GM21737 (cell line): Measurements from ENCODE around the gene SPOCD1.

Experiments used
- ATAC-seq: cut with Tn5 transposase; IDR thresholded peaks from one replicate; pipeline ENCODE4 v1.9.1; 2021; ENCODE audit warnings: mild to moderate bottlenecking, moderate library complexity; ENCODE audit not compliant: unreplicated experiment

SPOCD1 gene

DNA sequence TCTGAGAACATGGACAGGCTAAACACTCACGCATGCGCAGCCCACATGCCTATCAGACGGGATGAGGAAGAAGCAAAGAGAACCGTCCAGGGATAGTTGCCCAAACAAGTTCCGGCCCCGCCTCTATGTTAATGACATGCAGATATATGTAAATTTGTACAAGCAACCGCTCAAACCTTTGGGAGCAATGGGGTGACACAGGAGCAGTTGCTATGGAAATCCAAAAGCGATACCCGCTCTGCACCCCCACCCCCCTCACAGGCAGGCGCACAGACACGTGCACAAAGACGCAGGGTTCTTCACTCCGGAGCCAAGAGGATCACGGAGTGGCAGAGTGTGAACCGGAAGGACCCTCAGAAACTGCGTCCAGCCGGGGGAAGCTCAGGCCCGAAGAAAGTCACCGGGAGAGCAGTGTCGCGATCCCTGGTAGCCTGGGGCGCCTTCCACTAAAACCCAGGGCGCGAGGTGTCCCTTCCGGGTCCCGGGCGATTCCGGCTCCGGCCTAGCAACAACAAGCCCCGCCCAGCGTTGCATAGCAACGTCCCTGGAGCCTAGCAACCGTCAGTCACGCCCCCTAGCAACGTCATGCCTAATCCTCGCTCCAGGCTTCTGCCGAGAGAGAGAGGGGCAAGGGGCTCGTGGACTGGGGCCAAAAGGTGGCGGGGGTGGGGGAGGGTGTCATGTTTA is 27.5 kb downstream of the SPOCD1 start:
- peak; percentile 62 for ATAC-seq

DNA sequence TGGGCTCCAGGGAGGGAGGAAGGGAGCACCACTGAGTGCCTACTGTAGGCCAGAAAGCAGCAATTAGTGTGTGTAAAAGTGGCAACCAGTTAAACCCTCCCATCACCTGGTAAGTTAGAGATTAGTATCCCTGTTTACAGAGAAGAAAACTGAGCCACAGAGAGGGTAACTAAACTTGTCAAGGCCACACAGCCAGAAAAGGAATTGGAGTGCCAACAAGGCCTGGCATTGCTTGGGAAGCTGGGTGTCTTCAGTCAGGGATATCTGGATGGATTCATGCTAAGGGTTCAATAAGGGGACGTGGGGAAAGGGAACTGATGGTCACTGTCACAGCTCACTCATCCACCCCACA is 28.1 kb downstream of the SPOCD1 start:
- ATAC-seq = no peak

DNA sequence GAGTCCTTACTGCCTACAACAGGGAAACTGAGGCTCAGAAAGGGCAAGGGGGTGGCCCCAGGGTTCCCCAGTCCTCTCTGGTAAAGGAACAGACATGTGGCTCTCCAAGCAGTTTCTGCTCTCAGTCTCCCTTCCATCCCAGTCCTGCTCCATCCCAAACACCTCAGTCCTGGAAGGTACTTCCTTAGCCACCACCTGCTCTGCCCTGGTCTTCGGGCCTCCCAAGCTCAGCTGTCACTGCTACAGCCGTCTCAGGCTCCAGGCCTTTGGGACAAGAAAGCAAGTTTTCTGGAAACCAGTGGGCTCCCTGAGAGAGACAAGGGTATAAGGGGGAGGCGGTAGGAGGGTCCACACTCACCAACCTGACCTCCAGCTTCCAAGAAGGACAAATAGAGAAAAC is 28.6 kb downstream of the SPOCD1 start:
- ATAC-seq = no peak

DNA sequence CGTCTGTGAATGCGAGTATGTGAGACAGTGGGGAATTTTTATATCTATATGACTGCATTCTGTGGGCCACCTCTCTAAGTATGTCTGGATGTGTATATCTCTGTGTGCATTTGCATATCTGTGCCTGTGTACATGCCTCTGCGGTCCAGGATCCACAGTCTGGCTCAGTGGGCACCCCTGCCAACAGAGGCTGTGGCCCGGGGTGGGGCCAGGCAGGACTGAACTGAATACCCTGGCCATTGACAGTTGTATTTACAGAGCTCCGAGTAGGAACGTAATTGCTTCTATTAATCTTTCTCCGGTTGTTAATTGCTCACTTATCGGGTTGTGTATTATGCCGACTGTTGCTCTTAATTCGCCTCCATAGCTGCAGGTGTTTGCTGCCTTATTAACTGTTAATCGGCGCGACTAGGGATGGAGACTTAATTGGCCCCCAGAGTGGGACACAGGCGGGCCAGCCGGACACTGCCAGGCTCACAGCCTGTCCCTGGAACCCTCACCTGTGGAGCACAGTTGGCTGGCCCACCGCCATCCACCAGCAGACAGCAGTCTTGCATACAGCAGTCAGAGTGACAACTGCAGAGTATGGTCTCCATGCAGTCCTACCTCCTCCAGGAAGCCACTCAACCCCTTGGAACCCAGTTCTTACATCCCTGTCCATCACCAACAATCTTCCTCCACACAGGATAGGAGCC is 29.3 kb downstream of the SPOCD1 start:
- ATAC-seq = no peak

DNA sequence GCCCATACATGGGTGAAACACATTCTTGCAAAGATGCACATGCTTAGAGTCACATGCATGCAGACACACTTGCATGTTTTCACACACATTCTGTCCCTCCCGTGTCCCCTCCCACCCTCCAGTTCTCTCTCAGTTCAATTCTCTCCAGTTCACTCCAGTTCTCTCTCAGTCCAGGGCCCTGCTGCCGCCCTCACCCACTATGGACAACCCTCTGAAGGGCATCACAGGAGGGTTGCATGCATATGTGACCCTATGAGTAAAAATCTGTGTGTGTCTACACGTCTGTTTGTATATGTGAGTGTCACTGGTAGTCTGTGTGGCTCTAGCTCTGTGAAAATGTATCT is 29.9 kb downstream of the SPOCD1 start:
- ATAC-seq = no peak

DNA sequence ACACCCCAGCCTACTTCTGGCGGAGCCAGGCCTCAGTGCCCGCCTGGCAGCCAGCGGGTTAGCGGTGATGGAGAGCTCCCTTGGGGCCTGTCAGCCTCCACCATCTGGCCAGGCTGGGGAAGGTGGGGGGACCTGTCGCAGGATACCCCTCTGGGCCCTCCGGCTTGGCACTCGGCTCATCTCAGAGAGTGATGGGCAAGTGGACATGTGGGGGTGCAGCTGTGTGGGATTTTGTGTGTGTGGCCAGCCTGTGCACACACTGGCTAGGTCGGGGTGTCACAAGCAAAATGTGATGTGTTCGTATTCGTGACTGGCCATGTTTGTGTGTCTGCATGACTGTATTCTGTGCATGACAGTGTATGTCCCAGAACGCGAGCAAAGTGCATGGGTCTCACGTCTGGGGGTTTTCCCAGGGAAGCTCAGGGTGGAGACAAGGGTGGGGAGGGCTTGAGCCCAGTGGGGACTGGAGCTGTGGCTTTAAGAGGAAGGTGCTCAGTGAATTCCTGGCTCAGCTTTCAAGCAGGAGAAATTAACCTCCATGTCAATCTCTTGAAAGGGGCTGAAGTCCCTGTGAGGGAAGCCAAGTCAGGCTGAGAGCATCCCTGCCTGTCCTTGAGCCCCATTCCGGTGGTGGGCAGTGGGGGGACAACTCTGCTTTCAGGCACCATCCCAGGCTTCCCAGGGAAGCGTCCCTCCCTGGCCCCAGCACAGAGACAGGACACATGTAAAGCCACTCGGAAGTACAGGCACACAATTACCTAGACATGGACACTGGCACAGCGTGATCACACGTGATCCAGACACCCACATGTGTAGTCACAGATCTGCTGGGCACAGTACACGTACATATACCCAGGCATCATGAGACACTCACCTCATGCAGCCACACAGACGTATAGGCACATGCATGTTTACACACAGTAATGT is 30.5 kb downstream of the SPOCD1 start:
- no peak for ATAC-seq

DNA sequence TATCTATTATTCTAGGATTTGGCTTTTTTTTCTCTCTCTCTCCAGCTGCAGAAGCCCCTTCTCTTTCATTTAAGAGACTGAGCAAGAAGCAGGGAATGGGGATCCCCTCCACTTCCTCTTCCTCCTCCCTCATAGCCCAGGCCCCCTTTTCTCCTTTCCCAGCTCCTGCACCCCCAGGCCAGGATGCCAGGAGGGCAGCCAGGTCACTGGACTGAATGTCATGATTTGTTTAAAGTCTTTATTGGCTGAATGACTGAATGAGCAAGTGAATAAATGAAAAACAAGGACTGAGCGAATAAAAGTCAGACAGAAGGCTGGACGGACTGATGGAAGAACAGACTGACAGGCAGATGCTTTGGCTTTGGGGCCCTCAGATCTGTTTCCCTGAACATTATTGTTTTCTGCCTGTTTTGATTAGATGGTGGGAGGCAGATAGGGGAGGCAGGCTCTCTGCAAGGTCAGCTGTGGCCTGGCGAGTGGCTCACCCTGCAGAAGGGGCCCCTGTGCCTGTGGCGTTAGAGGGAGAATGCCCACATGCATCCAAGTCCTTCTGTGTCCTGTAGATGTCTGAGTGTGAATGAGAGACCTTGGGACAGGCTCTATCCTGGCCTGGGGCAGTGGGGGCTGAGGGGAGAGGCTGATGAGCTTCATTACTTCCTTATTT is 31.3 kb downstream of the SPOCD1 start:
- no peak for ATAC-seq

DNA sequence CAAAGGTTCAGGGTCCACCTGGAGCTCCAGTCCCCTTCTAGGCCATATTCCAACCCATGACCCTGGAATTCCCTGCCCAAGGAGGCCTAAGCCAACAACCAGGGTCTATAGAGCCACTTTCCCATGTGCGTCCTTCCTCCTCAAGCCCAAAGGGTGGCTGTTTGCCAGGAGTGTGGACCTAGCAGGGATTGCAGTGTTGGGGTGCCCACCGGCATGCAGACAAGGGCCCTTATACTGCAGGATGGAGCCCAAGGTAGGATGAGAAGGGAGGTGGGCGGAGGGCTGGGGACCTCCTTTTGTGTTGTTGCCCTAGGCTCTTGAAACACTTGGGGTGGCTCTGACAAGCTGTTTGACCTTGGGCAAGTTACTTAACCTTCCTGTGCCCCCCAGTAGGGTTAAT is 32.0 kb downstream of the SPOCD1 start:
- ATAC-seq = no peak

DNA sequence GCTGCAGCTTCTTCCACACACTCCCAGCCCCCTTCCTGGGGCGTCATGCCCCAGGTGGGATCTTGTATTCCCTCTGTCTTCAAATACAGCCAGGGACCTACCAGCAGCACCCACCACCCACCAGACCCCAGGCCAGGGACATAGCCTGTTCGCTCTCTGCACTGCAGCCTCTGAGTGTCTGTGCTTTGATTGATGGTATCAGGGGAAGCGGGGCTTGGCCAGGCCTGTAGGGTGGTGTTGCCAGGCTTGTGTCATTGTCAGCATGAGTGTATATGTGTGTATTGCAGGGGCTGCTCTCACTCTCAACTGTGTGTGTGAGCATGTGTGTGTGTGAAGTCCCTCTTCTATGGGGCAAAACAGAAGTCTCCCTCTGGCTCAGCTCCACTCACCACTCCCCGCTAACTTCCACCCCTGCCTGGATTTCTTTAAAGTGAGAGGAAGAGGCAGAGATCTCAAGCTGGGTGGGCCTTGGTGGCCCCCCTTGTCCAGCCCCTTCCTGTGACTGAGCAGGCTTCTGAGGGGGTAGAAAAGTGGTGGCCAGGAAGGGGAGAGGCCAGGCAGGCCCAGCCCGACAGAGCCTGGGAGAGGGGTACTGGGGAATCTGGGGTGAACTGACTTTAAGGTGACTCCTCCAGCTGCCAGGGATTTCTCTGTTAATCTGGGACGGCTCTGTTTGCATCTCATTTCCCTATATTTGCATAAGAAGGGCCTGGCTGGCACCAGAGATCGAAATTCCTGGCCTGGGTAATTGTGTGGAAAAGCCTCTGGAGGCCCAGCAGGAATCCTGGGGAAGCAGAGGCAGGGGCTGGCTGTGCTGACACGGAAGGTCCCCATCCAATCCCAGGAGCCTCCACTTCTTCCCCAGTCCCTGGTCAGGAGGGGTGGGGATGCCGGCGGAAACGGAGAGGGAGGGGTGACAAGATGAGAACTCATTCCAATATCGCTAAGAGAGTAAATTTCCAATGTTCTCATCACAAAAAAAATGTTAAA is 33.1 kb downstream of the SPOCD1 start:
- no peak for ATAC-seq

DNA sequence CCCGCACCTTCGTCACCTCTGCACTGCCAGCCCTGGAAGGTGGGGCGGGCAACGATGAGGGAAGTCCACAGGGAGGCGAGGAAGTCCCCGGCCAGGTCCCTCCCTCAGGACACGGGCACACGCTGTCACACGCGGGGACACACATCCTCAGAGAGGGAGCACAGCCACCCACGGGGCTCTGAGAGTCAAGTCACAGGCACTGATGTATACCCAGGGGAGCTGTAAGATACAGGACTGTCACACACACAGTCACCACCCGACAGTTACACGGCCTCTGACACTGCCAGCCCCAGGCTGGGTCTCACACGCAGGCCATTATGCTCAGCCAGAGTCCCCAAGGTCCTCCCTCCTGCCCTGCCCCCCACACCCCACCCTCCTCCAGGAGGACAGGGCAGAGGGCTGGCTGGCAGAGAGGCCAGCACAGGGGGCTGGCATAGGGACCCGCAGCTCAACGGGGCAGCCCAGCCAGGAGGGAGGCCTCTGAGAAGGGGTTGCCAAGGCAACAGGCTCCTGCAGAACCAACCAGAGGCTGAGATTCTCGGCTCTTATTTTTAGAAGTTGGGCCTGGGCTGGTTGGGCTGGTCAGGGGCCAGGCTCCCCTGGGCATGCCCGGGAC is 34.0 kb downstream of the SPOCD1 start:
- ATAC-seq = no peak

DNA sequence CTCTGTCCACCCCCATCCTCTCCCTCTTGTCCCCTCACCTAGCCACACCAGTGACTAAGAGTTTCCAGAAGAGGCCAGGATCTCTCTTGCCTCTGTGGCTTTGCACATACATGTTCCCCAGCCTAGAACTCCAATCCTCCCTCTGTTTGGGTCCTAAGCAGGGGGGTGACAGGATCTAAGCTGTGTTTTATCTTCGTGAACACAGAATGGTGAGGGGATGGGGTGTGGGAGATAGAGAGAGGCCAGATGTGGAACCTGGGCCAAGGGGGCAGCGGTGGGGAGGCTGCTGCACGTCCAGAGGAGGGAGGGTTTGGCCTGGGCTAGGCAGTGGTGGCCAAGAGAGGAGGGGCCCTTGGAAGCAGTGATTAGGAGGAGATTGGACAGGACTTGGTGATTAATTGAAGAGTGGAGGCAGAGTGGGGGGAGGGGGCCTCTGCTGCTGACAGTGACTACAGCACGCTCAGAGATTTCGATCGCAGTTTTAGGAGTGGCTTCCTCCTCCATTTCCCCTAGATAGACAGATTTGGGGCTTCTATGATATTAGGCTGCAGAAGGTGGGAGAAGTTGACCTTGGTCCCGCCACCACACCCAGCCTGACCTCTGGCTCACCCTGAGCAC is 34.6 kb downstream of the SPOCD1 start:
- ATAC-seq = no peak

DNA sequence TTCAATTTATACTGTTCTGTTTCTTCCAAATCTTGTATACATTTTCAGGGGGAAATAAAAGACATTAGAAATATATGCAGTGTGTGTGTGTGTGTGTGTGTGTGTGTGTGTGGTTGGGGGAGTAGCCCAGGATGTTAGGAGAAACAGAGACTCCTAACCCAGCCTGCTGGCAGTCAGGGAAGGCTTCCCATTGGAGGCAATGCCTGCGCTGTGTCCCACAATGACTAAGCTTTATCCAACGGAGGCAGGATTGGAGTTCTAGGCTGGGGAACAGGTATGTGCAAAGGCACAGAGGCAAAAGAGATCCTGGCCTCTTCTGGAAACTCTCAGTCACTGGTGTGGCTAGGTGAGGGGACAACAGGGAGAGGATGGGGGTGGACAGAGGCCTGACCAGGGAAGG is 35.2 kb downstream of the SPOCD1 start:
- no peak for ATAC-seq

DNA sequence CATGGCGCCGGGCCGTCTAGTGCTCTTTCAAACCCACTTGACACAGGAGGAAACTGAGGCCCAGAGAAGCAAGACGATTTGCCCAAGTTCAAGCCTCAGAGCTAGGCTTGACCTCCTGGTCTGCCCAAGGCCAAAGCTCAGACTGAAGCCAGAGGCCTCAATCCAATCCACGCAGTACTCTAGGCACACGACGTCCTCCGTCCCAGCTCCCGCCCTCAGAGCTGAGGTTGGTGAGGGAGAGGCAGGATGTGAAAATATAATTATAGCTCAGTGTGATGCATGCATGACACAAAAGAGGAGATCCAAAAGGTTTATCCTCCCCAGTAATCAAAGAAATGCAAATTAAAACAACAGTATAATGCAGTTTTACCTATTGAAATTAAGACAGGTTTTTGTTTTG is 36.1 kb downstream of the SPOCD1 start:
- ATAC-seq = no peak

DNA sequence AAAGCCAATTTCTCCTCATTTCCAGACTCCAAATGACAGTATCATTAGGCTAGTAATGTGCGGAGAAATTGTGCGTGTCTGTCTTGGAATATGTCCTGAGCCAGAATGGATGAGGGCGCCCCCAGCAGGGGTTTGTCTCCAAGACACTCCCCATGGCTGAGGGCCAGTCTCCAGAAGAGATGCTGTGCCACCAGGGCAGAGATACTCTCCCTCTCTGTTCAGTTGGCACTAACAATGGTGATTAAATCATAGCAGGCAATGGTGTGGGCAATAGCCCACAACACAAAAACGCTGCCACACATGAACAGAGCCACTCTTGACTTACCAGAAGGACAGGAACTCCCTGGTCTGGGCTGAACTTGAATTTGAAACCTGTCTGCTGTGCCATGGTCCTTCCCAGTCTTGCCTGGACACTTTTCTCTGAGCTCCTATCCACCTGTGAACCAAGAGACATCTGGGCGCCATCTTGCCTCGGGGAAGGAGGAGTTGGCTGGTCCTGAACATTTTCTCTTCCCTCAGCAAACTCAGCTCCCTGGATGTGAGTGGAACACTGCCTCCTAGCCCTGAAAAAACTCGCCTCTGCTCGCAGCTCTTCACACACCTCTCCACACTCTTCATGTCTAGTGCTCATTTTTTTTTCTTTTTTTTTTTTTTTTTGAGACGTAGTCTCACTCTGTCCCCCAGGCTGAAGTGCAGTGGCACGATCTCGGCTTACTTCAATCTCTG is 36.9 kb downstream of the SPOCD1 start:
- no peak for ATAC-seq

DNA sequence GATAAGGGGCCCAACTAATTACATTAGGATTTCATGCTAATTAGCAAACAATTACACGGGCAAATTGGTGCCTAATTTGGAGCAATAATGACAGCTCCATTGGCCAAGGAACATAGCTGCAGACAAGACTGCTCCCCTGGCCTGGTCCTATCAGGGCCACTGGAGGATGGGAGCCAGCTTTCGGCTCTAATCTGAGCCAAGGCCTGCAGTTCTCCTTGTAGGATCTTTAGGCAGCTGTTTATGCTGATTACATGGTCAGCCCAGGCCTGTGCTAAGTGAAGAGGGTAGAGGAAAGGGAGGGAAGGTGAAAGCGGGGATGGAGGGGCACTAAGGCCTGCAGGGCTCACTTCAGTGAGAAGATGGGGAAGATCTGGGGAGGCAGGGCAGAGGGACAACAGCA is 39.3 kb downstream of the SPOCD1 start:
- no peak for ATAC-seq

DNA sequence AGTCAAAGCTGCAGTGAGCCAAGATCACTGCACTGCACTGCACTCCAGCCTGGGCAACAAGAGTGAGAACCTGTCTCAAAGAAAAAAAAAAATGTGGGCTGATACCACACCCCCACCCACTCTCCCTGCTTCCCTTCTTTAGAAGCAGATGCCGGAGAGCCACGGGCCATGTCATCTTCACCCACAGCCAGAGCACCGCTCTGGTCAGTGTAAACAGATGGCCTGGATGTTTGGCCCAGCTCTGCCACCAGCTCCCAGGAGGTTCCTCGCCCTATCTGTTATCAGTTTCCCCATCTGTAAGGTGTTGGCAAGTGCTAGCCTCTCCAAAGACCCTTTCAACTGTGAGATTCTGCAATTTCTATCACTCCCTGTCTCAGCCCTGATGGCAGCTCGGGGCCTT is 39.8 kb downstream of the SPOCD1 start:
- no peak for ATAC-seq

DNA sequence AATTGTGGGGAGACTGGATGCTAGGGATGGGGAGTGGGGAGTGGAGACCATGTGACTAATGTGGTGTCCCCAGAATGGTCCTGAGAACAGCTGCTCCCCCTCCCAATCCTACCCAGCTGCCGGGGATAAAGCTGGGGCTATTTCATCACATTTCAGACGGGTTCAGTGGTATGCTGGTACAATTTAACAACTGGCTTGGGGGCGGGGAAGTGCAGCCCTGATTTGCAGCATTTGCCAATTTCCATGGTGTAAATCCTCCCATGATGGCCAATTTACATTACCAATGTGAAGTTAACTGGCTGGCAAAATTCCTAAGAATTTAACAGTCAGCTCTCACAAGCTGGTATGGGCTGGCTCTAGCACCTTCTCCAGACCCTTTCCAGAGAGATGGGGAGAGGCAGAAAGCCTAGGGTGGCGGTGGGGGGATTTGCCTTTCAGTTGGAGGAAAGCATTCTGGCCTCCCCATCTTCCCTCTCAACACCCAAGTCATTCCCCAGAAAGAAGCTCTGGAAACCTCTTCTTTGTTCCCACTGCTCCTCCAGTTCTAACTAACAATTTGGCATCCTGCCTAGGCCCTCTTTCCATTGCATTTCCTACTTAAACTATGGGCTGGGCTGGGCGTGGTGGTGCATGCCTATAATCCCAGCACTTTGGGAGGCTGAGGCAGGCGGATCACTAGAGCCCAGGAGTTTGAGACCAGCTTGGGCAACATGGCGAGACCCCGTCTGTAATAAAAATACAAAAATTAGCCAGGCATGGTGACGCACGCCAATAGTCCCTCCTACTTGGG is 40.4 kb downstream of the SPOCD1 start:
- no peak for ATAC-seq

DNA sequence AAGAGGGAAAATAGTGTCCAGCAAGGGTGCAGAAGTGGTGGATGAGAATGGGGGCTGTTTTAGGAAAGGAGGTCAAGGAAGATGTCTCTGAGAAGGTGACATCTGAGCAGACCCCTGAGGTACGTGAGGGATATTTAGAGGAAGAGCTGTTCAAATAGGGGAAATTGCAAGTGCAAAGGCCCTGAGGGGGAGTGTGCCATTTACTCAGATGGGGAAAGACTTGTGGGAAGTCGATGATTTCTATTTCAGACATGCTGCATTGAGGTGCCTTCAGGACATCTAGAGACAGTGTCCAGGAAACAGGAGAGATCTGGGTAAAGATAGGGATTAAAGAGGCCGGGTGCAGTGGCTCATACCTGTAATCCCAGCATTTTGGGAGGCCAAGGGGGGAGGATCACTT is 41.3 kb downstream of the SPOCD1 start:
- ATAC-seq = no peak
